Stimulated activated naive CD4-positive, alpha-beta T cell treated with Interleukin-2 at 50 U/mL for 16 hours (primary cell): ENCODE data around the gene LYPD8.
"Not testable (repeated sequence)": the region's sequence is repeated elsewhere in the genome, so short reads cannot be mapped to it uniquely, and the experiment has no call there.

Source experiments
- DNase-seq: peaks from one replicate; lab custom pipeline; 2025; lab: John Stamatoyannopoulos, UW

The LYPD8 gene

DNA sequence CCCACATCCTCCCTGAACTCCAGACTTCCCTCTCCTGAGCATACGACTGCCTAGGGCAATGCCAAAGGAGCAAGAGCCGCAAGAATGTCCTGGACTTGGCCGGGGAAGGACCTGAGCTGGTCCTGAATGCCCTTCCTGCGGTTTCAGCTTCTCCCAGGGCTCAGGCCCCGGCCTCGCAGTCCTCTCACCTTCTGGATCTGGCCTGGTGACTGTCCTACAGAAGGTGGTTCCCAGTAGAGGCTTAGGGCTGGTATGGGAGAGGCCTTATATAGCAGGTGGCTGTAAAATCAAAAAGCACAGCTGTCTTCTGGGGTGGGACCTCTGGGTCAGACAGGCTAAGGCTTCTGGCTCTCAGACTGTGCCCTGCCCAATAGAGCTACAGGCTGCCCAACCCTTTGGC, at the start of gene LYPD8:
Gene LYPD8, minus strand, starts transcription at position 243 of the 400 bp plus-strand sequence. CDS start 4,678 bp downstream, outside the sequence.
- DNase-seq = no peak

DNA sequence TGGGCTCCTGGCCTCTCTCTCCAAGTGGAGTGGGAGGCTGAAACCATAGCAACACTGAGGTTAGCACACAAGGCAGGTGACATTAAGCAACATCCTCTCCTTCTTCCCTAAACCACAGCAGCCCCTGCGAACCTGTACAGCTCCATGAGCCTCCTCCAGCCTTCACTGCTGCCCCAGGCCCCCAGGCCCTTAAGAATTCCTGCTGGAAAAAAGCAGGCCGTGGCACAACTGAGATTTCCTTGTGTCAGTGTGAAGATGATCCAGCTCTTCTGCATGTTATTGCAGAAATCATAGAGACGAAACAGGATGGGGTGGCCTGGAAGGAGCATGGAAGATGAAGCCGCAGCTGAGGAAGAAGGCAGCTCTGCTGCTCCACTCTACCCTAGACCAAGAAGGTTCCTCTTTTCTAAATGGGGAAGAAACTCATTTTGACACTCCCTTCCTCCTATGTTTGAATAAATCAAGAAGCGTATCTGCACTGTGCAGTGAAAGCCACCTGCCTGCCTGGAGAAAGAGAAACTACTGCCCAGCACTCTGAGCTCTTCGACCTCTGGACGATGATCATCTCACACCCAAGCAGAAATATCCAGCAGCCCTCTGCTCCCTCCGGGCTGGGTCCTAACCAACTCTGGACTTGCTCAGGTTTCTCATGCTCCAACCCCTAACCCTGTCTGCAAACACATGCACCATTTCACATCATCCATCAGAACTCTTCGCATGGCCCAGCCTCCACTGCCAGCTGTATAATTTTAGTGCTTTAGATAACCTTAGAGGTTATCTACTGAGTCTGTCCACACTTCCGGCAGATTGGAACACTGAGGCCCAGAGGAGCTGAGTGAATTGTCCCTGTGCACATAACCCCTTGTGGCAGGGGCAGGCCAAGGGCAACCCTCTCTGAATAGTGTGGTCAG, 49.5 kb upstream of the LYPD8 start:
- no peak for DNase-seq

- not testable (repeated sequence) for DNase-seq
Observed at GRCh38 chr1:248803501-248803900, 47.9 kb upstream of the LYPD8 start.

GRCh38 chr1:248802454-248802853, 46.9 kb upstream of the LYPD8 start:
- no peak for DNase-seq

DNA sequence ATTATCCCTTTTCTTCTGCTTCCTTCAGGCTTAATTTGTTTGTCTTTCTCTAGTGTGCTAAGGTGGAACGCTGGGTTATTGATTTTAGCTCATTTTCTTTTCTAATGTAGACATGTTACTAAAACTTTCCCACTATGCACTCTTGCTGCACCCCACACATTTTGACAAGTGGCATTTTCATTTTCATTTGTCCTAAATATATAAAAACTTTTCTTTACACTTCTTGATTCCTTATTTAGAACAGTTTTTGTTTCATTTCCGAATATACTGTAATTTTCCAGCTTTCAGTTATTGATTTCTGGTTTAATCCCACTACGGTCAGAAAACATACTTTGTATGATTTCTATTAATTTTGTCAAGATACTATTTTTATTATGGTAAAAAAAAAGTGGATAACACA, 44.9 kb upstream of the LYPD8 start:
- no peak for DNase-seq

DNA sequence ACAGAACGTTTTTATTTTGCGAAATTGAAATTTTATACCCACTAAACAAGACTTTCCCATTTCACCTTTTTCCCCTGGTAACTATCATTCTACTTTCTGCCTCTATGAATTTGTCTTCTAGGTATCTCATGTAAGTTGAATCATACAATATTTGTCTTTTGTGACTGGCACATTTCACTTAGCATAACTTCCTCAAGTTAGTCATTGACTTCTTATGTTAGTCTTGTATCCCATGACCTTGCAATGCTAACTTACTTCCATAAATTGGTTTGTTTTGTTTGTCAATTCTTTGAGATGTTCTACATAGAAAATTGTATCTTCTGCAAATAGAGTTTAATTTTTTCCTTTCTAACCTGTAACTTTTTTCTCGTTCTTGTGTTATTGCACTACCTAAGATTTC, 43.2 kb upstream of the LYPD8 start:
- no peak for DNase-seq

DNA sequence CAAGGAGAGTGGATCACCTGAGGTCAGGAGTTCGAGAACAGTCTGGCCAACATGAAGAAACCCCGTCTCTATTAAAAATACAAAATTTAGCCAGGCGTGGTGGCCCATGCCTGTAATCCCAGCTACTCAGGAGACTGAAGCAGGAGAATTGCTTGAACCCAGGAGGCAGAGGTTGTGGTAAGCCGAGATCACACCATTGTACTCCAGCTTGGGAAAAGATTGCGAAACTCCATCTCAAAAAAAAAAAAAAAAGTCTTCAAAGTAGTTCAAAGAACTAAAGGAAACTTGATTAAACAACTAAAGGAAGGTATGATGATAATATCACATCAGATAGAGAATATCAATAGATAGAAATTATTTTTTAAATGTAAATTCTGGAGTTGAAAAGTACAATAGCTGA, 39.1 kb upstream of the LYPD8 start:
- DNase-seq = not testable (repeated sequence)

DNA sequence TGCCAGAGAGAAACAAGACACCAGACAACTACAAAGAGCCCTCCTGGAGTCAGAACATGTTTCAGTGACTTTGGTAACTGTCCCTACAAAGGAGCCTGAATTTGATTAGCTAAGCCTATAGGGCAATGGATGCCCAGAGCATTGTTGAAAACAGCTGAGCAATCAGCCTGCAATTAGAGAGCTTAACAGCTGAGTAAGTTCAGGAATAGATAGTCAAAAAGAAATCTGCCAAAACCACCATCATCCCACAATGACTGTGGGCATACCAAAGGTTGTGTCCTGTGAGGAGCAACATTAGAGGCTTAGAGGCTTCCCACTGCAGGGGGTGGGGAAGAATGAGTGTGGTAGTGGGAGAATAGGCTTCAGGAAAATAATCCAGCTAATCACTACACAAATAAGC, 38.0 kb upstream of the LYPD8 start:
- no peak for DNase-seq

GRCh38 chr1:248792342-248792741, 36.8 kb upstream of the LYPD8 start:
- DNase-seq = no peak

GRCh38 chr1:248791010-248791409, 35.5 kb upstream of the LYPD8 start:
- DNase-seq = no peak

GRCh38 chr1:248790456-248790855, 34.9 kb upstream of the LYPD8 start:
- DNase-seq = no peak

- DNase-seq = not testable (repeated sequence)
Observed at GRCh38 chr1:248789337-248789736, 33.8 kb upstream of the LYPD8 start.

GRCh38 chr1:248788327-248788726, 32.8 kb upstream of the LYPD8 start:
- no peak for DNase-seq

DNA sequence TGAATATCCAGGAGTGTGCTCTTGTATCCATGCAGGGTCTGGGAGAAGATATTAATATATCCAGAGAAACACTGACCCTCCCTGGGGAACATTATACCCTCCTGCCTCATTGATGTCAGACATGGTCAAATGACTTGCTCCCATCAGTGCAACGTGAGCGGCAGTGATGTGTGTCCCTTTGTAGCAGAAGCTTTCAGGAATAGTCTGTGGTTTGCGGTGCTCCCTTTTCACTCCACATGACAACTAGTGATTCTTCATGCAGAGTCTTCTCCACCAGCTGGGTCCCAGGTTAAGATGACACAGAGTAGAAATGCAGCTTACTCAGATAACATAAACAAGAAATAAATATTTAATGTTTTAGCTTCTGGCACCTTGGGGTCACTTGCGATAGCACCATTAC, 31.9 kb upstream of the LYPD8 start:
- DNase-seq = no peak

DNA sequence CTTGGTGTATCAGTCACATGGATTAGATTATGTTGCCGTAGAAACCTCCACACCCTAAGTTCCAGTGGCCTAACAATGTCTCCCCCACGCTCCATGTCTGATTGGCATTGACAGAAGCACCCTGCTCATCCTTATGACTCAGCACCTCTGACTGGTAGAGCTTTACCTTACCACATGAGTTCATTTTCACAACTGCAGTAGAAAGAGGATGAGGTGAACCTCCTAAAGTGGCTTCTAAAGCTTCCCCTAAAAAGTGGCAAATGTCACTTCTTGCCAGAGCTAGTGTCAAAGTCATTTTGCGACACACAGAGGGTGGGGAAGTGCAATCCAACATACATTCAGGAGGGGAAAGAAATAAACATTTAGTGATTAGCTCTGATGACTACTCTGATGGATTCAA, 30.6 kb upstream of the LYPD8 start:
- DNase-seq = no peak

GRCh38 chr1:248783367-248783766, 27.8 kb upstream of the LYPD8 start:
- no peak for DNase-seq

GRCh38 chr1:248782416-248783141, 27.0 kb upstream of the LYPD8 start:
- no peak for DNase-seq

- no peak for DNase-seq
Observed at GRCh38 chr1:248779350-248779749, 23.8 kb upstream of the LYPD8 start.

GRCh38 chr1:248778906-248779305, 23.3 kb upstream of the LYPD8 start:
- DNase-seq = no peak

GRCh38 chr1:248776991-248777390, 21.4 kb upstream of the LYPD8 start:
- no peak for DNase-seq

DNA sequence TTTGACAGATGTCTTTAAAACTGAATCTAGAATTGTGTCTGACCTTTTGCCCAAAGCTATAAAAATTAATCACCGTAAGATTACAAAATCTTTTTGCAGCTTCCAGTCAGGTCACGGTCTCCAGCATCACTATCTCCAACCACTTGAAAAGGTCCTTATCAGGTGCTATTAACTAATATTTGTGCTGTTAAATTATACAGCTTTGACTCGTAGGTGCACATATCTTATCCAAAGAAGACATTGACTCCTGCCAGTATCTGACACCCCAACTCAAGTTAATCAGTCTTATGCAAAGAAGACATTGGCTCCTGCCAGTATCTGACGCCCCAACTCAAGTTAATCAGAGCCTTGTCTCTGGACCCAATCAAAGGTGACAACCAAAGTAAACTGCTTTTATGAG, 19.9 kb upstream of the LYPD8 start:
- no peak for DNase-seq

DNA sequence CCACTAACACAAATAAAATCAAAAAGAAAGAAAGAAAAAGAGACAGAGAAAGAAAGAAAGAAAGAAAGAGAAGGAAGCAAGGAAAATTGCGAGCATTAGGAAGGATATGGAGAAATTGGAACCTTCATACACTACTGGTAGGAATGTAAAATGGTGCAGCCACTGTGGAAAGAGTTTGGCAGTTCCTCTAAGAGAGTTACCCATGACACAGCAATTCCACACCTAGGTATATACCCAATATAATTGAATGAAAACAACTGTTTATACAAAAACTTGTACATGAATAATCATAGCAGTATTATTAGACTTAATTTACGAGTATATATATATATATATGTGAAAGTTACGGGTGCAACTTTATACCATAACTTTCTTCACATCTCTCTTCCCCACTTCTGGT, 4.1 kb upstream of the LYPD8 start:
- no peak for DNase-seq

- DNase-seq = no peak
Observed at GRCh38 chr1:248758352-248758751, 2.8 kb upstream of the LYPD8 start.
